ENCODE measurements around the gene CKLF.

DNA sequence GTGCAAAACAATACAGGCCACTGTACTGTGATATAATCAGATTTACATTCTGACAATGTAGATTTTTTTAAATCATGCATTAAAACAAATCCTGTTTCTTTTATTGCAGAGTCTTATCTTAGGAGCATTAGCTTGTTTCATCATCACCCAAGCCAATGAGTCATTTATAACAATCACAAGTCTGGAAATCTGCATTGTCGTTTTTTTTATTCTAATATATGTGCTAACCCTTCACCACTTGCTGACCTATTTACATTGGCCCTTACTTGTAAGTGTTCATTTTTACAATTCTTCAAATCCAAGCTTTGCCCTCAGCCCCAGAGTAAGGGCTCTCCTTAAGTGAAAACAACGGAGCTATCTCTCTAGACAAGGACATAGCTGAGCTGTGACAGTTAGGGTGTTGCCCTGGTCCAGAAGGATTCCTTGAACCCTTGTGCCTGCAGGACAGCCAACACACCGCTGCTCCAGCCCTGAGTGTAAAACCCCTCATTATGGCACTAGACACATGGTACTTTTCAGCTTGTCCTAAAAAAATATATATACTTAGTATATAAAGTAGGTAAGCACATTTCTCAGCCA lies 17.5 kb downstream of the CKLF start:
- no peak for TF ChIP-seq POLR2AphosphoS5 (IDR thresholded peaks at IDR 0.05; ENCODE audit: low read depth, low read length)
- no peak for TF ChIP-seq POLR2A (IDR thresholded peaks at IDR 0.05; ENCODE audit: low read depth, low read length)
